ENCODE data around the gene SETD2. TPM values are rescaled to one million over a fixed set of nuclear protein-coding genes. Genes with fewer than 3 reads are reported as not detected.
"Not testable (repeated sequence)": the region's sequence is repeated elsewhere in the genome, so short reads cannot be mapped to it uniquely, and the experiment has no call there.

SETD2 gene
- total and polyA plus RNA-seq, 10 donors = 10.4 to 94.0 (median 63.8) TPM

DNA sequence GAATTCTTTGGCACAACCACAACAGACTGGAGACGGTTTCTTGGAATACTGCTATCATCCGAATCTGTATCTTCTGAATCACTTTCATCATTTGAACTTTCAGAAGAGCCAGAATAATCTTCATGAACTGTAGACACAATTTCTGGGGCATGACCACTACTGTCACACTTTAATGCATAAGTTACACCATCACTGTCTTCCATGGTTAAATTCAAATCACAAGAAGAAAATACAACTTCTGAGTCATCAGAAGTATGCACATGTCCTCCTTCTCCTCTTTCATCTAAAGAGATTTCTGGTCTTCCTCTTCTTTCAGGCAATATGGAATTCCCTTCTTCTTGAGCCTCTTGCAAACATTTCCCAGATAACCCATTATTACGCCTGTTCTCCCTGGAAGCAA lies 42.5 kb downstream of the SETD2 start:
- peaks cover 0 to 20% (median 6%) of the 10 kb centered on the region in 6 donors for H3K4me1 ChIP-seq
- intact Hi-C loops (cut with DNase I; ENCODE audit: low total_unique reads) = no loop called here
- H3K27ac ChIP-seq = no peak overlapping the region
- no peak overlapping the region for H3K4me3 ChIP-seq
- H3K27me3 ChIP-seq (replicated peaks in 1 of 7) = no peaks in the 10 kb centered on the region
- no peaks in the 10 kb centered on the region for H3K9me3 ChIP-seq
- TF ChIP-seq POLR2AphosphoS5 (IDR thresholded peaks at IDR 0.05) = no peak
- TF ChIP-seq POLR2A (IDR thresholded peaks at IDR 0.05) = no peak
- TF ChIP-seq, protein P1, sequence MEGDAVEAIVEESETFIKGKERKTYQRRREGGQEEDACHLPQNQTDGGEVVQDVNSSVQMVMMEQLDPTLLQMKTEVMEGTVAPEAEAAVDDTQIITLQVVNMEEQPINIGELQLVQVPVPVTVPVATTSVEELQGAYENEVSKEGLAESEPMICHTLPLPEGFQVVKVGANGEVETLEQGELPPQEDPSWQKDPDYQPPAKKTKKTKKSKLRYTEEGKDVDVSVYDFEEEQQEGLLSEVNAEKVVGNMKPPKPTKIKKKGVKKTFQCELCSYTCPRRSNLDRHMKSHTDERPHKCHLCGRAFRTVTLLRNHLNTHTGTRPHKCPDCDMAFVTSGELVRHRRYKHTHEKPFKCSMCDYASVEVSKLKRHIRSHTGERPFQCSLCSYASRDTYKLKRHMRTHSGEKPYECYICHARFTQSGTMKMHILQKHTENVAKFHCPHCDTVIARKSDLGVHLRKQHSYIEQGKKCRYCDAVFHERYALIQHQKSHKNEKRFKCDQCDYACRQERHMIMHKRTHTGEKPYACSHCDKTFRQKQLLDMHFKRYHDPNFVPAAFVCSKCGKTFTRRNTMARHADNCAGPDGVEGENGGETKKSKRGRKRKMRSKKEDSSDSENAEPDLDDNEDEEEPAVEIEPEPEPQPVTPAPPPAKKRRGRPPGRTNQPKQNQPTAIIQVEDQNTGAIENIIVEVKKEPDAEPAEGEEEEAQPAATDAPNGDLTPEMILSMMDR (IDR thresholded peaks at IDR 0.05 in 8 of 11, conservative IDR thresholded peaks at IDR 0.05 in 3 of 11) = no peak
- no peak for DNase-seq
- H3K36me3 ChIP-seq = peaks cover 2 to 88% (median 46%) of the 10 kb centered on the region in 6 donors
- 91 to 97% (median 95%) methylated on average over 3 of the region's 3 CpGs for WGBS, 5 donors

GRCh38 chr3:47120138-47120537 lies 43.8 kb downstream of the SETD2 start:
- H3K4me3 ChIP-seq = no peak overlapping the region
- H3K36me3 ChIP-seq = peaks cover 2 to 88% (median 56%) of the 10 kb centered on the region in 6 donors
- H3K4me1 ChIP-seq = peaks cover 0 to 20% (median 6%) of the 10 kb centered on the region in 6 donors
- intact Hi-C loops (cut with DNase I; ENCODE audit: low total_unique reads) = no loop called here
- H3K9me3 ChIP-seq = no peaks in the 10 kb centered on the region
- H3K27me3 ChIP-seq (replicated peaks in 1 of 7) = no peaks in the 10 kb centered on the region
- no peak overlapping the region for H3K27ac ChIP-seq
- TF ChIP-seq POLR2AphosphoS5 (IDR thresholded peaks at IDR 0.05) (no peak), POLR2A (IDR thresholded peaks at IDR 0.05) (no peak)
- TF ChIP-seq, protein P1 (IDR thresholded peaks at IDR 0.05 in 8 of 11, conservative IDR thresholded peaks at IDR 0.05 in 3 of 11) = no peak
- WGBS, 5 donors = 90 to 100% (median 100%) methylated on average over 1 of the region's 1 CpG
- DNase-seq = no peak

DNA sequence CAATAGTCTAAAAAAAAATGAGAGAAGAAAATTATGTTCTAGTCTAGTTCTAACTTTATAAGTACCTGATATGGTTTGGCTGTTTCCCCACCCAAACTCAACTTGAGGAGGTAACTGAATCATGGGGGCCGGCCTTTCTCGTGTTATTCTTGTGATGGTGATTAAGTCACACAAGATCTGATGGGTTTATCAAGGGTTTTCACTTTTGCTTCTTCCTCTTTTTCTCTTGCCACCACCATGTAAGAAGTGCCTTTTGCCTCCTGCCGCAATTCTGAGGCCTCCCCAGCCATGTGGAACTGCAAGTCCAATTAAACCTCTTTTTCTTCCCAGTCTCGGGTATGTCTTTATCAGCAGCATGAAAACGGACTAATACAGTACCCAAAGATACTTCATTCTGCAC lies 44.5 kb downstream of the SETD2 start:
- Histone ChIP-seq H3K36me3 (peaks cover 2 to 88% (median 56%) of the 10 kb centered on the region in 6 donors), H3K4me1 (peaks cover 0 to 22% (median 7%) of the 10 kb centered on the region in 6 donors)
- DNase-seq; intact Hi-C loops (cut with DNase I; ENCODE audit: low total_unique reads); H3K4me3 ChIP-seq; H3K27me3 ChIP-seq (replicated peaks in 1 of 7); H3K9me3 ChIP-seq; H3K27ac ChIP-seq: not testable (repeated sequence)
- WGBS, 5 donors = 90 to 94% (median 92%) methylated on average over 5 of the region's 5 CpGs

GRCh38 chr3:47117807-47118364 lies 46.0 kb downstream of the SETD2 start:
- intact Hi-C loops (cut with DNase I; ENCODE audit: low total_unique reads) = no loop called here
- H3K27me3 ChIP-seq (replicated peaks in 1 of 7) = no peaks in the 10 kb centered on the region
- no peaks in the 10 kb centered on the region for H3K9me3 ChIP-seq
- no peak overlapping the region for H3K4me3 ChIP-seq
- DNase-seq = no peak
- 38 to 52% (median 47%) methylated on average over 3 of the region's 3 CpGs for WGBS, 5 donors
- H3K36me3 ChIP-seq = peaks cover 1 to 88% (median 50%) of the 10 kb centered on the region in 6 donors
- TF ChIP-seq POLR2AphosphoS5 (IDR thresholded peaks at IDR 0.05) (no peak), POLR2A (IDR thresholded peaks at IDR 0.05) (no peak)
- TF ChIP-seq, protein P1 (IDR thresholded peaks at IDR 0.05 in 8 of 11, conservative IDR thresholded peaks at IDR 0.05 in 3 of 11) = no peak
- peak overlapping the region in 2 of 8 donors; percentile 5 to 13 for H3K27ac ChIP-seq
- H3K4me1 ChIP-seq = peaks cover 0 to 34% (median 13%) of the 10 kb centered on the region in 6 donors

- H3K27me3 ChIP-seq (replicated peaks in 1 of 7); H3K9me3 ChIP-seq; H3K27ac ChIP-seq; H3K4me3 ChIP-seq; DNase-seq; intact Hi-C loops (cut with DNase I; ENCODE audit: low total_unique reads): not testable (repeated sequence)
- Histone ChIP-seq H3K4me1 (peaks cover 0 to 41% (median 13%) of the 10 kb centered on the region in 6 donors), H3K36me3 (peaks cover 0 to 88% (median 43%) of the 10 kb centered on the region in 6 donors)
- WGBS, 5 donors = 92 to 100% (median 98%) methylated on average over 2 of the region's 2 CpGs
These were observed 48.4 kb downstream of the SETD2 start for GRCh38 chr3:47115524-47115923.
